ENCODE data around the gene SIPA1L3.
"Not testable (repeated sequence)": the region's sequence is repeated elsewhere in the genome, so short reads cannot be mapped to it uniquely, and the experiment has no call there.

SIPA1L3 gene

DNA sequence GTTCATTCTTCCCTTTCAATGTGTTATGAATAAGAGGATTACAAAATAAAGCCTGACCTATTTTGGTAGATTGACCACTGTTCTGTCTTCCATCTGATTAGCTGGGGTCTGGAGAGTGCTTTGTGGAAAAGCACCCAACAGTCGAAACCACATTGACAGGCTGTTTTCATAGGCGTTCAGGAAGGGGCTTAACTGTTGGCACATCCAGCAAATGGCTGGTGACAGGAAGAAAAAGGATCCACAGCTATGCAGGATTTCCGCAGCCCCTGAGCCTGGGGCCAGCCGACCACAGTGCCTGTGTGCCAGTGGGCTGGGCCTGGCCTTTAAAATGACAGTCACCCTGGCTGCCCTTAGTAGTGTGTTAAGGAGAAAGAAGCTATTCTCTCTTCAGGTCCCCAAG is 113.3 kb downstream of the SIPA1L3 start:
- no peak for DNase-seq (ENCODE audit: low spot score)

- DNase-seq (ENCODE audit: low spot score), result no peak
Observed at GRCh38 chr19:38021352-38021751, 114.3 kb downstream of the SIPA1L3 start.

- no peak for DNase-seq (ENCODE audit: low spot score)
Observed at GRCh38 chr19:38022791-38023670, 116.0 kb downstream of the SIPA1L3 start.

- DNase-seq (ENCODE audit: low spot score), result no peak
Observed at GRCh38 chr19:38023671-38024541, 116.9 kb downstream of the SIPA1L3 start.

DNA sequence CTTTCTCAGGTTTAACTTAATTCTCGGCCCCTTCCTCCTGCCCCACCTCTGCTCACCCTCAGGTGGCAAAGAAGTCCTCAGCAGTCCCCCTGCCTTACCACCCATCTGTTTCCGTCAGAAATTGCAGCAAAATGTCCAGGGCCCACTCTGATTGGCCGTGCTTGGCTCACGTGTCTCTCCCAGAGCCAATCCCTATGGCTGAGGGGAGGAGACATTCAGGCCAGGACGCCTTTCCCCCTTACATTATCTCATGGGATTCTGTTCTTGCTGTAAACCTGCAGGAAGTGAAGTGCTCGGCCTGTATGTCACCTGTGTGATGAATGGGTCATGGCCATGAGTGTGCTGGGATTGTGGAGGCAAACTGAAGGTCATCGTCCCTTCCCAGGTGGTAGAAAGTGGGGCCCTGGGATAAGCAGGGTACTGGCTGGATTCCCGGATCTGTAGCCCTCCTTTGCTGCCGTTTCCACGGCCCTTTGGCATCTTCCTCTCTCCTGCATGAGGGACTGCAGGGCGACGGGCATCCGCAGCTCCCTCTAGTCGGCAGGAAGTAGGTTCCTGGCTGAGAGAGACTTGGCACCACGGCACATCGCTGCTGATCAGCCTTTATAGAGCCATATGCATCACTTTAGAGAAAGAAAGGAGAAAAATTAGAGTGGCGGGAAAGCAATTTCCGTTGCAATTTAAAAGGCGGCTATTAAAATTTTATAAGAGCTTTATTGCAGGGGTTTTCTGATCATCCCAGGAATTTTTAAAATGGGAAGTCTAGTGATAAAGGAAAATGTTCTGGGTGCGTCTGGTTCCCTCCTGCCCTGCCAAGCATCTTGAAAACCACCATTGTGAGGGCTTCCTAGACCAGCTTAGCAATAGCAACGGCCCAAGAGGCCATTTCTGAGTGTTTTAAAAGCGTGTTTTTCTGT is 118.2 kb downstream of the SIPA1L3 start:
- no peak for DNase-seq (ENCODE audit: low spot score)

GRCh38 chr19:38025909-38026307 is 118.9 kb downstream of the SIPA1L3 start:
- DNase-seq (ENCODE audit: low spot score), result no peak

- no peak for DNase-seq (ENCODE audit: low spot score)
Observed at GRCh38 chr19:38028913-38029510, 122.0 kb downstream of the SIPA1L3 start.

DNA sequence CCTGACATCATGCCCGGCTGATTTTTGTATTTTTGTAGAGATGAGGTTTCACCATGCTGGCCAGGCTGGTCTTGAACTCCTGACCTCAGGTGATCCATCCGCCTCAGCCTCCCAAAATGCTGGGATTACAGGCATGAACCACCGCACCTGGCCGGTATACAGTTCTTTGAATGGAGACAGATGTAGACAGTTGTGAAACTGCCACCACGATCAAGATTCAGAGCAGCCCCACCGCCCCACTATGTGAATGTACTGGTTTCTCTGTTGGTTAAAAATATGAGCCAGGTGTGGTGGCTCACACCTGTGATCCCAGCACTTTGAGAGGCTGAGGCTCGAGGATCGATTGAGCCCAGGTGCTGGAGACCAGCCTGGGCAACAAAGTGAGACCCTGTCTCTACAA is 123.0 kb downstream of the SIPA1L3 start:
- not testable (repeated sequence) for DNase-seq (ENCODE audit: low spot score)

GRCh38 chr19:38030686-38031422 is 123.8 kb downstream of the SIPA1L3 start:
- no peak for DNase-seq (ENCODE audit: low spot score)

DNA sequence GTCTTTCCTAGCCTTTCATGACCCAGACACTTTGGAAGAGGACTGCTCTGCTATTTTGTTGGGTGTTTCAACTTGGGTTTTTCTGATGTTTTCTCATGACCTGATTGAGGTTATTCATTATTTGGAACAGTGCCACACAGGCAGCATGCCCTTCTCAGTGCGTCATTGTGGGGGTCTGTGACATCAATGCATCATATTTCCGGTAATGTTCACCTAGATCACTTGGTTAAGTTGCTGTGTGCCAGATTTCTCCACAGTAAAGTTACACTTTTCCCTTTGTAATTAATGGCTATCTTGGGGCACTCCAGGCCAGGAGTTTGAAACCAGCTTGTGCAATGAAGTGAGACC is 124.4 kb downstream of the SIPA1L3 start:
- no peak for DNase-seq (ENCODE audit: low spot score)

- DNase-seq (ENCODE audit: low spot score), result no peak
Observed at GRCh38 chr19:38032151-38032550, 125.1 kb downstream of the SIPA1L3 start.

GRCh38 chr19:38032951-38033350 is 125.9 kb downstream of the SIPA1L3 start:
- peak; percentile 17 for DNase-seq (ENCODE audit: low spot score)

DNA sequence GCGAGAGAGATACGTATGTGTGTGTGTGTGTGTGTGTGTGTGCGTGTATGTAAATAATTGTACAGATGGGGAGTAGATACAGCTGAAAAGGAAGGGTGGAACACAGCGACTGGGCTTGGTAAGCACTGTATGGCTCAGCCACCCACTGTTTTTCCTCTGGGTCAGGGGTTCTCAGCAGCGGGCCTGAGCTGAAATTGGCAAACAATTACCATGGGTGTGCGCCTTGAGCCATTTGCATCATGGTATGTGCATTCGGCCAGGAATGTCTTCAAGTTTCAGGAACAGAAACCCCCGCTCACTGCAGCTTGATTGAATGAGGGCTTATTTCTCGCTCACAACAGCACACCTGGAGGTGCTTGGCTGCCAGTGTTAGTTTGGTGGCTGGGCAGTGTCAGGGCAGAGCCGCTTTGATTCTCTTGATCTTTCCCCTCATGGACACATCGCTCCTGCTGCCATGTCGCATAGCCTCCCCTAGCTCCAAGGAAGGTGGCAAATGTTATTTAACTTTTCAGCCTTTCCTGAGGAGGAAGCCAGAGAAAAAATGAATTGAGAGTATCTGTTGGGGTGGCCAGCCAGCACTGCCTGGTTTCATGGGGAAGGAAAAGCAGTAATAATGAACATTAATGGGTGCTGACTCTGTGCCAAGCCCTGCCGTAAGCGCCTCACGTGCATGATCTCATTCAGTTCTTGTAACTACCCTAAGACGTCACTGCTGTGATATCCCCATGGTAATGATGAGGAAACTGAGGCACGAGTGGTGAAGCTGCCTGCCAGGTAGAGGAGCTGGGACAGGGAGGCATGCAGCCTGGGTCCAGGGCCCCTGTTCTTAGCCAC is 126.9 kb downstream of the SIPA1L3 start:
- peak; percentile 87 for DNase-seq (ENCODE audit: low spot score)

GRCh38 chr19:38034492-38034860 is 127.5 kb downstream of the SIPA1L3 start:
- DNase-seq (ENCODE audit: low spot score), result peak; percentile 30

GRCh38 chr19:38035515-38036495 is 128.8 kb downstream of the SIPA1L3 start:
- no peak for DNase-seq (ENCODE audit: low spot score)

DNA sequence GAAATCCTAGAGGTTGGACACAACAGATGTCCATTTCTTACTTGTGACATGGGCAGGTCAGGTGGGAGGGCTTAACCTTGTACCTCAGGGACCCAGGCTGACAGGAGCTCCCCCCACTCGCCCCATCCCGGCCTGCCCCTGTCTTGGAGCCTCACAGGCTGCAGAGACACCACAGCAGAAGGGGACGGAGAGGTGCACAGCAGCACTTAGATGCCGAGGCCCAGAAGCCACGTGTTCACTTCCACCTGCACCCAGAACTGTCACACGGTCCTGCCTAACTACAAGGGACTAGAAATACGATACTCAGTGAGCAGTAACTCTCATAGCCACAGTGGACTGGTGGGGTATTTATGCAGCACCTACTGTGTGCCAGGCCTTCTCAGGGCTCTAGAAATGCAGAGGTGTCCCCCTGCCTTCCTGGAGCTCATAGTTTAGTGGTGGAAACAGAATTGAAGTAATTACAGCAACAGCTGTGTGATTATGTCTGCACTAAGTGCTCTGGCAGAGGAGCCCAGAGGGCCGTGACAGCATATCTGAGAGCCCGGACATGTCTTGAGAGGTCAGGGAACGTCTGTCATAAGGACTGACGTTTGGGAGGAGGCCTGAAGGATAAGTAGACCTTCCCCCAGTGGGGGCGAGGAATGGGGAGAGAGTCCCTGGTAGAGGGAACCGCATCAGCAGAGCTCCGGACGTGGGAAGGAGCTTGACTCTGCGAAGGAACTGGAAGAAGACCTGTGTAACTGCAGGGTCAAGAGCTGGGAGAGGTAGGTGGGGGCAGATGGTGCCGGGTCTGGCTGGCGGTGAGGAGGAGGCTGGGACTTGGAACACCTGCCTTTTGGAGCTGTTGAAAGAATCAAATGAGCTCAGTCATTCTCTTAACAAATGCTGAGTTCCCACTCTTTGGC is 130.0 kb downstream of the SIPA1L3 start:
- DNase-seq (ENCODE audit: low spot score), result peak; percentile 25

GRCh38 chr19:38039966-38040365 is 133.0 kb downstream of the SIPA1L3 start:
- DNase-seq (ENCODE audit: low spot score), result no peak

DNA sequence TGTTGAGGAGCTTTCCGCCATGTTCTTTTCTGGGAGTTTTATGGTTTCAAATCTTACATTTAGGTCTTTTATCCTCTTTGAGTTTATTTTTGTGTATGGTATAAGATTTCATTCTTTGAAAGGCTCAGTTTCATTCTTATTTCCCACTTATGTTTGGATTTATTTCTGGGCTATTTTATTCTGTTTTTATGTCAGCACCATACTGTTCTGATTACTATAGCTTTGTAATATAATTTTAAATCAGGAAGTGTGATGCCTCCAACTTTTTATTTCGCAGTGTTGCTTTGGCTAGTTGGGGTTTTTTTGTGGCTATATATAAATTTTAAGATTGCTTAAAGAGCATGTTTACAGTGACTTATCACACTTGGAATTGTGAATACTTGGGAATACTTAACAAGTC is 135.1 kb downstream of the SIPA1L3 start:
- no peak for DNase-seq (ENCODE audit: low spot score)
